ENCODE results near the gene ERLIN1.

DNA sequence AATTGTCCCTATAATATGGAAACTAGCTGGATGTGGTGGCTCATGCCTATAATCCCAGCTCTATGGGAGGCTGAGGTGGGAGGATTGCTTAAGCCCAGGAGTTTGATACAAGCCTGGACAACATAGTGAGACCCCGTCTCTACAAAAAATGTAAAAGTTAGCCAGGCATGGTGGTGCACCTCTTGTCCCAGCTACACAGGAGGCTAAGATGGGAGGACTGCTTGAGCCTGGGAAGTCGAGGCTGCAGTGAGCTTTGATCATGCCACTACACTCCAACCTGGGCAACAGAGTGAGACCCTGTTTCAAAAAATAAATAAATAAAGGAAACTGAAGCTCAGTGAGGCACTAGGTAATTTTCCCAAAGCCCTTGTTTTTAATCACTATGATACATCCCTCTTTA is 15.7 kb upstream of the ERLIN1 start:
- TF ChIP-seq, protein P1, sequence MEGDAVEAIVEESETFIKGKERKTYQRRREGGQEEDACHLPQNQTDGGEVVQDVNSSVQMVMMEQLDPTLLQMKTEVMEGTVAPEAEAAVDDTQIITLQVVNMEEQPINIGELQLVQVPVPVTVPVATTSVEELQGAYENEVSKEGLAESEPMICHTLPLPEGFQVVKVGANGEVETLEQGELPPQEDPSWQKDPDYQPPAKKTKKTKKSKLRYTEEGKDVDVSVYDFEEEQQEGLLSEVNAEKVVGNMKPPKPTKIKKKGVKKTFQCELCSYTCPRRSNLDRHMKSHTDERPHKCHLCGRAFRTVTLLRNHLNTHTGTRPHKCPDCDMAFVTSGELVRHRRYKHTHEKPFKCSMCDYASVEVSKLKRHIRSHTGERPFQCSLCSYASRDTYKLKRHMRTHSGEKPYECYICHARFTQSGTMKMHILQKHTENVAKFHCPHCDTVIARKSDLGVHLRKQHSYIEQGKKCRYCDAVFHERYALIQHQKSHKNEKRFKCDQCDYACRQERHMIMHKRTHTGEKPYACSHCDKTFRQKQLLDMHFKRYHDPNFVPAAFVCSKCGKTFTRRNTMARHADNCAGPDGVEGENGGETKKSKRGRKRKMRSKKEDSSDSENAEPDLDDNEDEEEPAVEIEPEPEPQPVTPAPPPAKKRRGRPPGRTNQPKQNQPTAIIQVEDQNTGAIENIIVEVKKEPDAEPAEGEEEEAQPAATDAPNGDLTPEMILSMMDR (conservative IDR thresholded peaks at IDR 0.05 in 1 of 2, IDR thresholded peaks at IDR 0.05 in 1 of 2; ENCODE audit: extremely low read depth in 1 of 2, insufficient read depth in 1 of 2, low read depth in 1 of 2, low read length in 2 of 2) = no peak
- TF ChIP-seq EZH2 (IDR thresholded peaks at IDR 0.05; ENCODE audit: borderline replicate concordance, low read length) = no peak

Measured in mammary epithelial cell (primary cell).